ENCODE measurements around the gene MYPN. TPM values are rescaled to one million over a fixed set of nuclear protein-coding genes. Genes with fewer than 3 reads are reported as not detected.

The MYPN gene
- total RNA-seq, 2 experiments from 2014 or later, result not detected

- Mint-ChIP-seq H3K27me3 (no peaks in the 10 kb centered on the region), H3K36me3 (ENCODE audit: low read depth) (no peaks in the 10 kb centered on the region), H3K4me1 (ENCODE audit: low read depth) (no peaks in the 10 kb centered on the region), H3K9me3 (no peaks in the 10 kb centered on the region), H3K4me3 (no peak overlapping the region), H3K27ac (no peak overlapping the region)
- Histone ChIP-seq H3K27ac (ENCODE audit: low read depth in 1 of 2, low read length in 2 of 2) (no peak overlapping the region), H3K27me3 (ENCODE audit: control insufficient read depth in 1 of 2, insufficient read depth in 2 of 2, low read length in 2 of 2) (no peaks in the 10 kb centered on the region), H3K4me1 (ENCODE audit: insufficient read depth, low read length) (no peaks in the 10 kb centered on the region), H3K36me3 (ENCODE audit: insufficient read depth, low read length) (no peaks in the 10 kb centered on the region), H3K9me3 (ENCODE audit: control insufficient read depth in 1 of 2, insufficient read depth in 1 of 2, low read length in 2 of 2) (no peaks in the 10 kb centered on the region), H3K4me3 (ENCODE audit: low read length) (no peak overlapping the region)
- CTCF ChIA-PET, result no interaction called here
- POLR2A ChIA-PET, result no interaction called here
- intact Hi-C loops (cut with DNase I, micrococcal nuclease), result no loop called here
- DNase-seq (no peak), ATAC-seq (ENCODE audit: poor library complexity) (no peak)
- TF ChIP-seq, protein P1, sequence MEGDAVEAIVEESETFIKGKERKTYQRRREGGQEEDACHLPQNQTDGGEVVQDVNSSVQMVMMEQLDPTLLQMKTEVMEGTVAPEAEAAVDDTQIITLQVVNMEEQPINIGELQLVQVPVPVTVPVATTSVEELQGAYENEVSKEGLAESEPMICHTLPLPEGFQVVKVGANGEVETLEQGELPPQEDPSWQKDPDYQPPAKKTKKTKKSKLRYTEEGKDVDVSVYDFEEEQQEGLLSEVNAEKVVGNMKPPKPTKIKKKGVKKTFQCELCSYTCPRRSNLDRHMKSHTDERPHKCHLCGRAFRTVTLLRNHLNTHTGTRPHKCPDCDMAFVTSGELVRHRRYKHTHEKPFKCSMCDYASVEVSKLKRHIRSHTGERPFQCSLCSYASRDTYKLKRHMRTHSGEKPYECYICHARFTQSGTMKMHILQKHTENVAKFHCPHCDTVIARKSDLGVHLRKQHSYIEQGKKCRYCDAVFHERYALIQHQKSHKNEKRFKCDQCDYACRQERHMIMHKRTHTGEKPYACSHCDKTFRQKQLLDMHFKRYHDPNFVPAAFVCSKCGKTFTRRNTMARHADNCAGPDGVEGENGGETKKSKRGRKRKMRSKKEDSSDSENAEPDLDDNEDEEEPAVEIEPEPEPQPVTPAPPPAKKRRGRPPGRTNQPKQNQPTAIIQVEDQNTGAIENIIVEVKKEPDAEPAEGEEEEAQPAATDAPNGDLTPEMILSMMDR (IDR thresholded peaks at IDR 0.05), result no peak
Measured at GRCh38 chr10:68172324-68172723, 63.0 kb downstream of the MYPN start.

DNA sequence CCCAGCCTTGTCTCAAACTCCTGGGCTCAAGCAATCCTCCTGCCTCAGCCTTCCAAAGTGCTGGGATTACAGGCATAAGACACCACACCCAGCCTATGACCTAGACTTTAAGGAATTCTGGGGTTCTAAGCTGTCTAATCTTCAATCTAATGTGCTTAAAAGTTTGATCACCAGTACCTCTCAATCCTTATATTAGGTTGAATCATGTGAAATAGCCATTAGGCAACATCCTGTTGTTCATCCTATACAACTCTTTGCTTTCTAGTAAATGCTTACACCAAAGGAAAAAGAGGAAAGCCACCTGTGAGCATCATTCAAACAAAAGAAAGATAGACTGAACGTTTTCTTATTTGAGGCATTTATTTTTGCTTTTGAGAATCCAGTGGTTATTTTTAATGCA, 66.7 kb downstream of the MYPN start:
- Histone ChIP-seq H3K4me1 (ENCODE audit: insufficient read depth, low read length) (no peaks in the 10 kb centered on the region), H3K4me3 (ENCODE audit: low read length) (no peak overlapping the region), H3K27me3 (ENCODE audit: control insufficient read depth in 1 of 2, insufficient read depth in 2 of 2, low read length in 2 of 2) (no peaks in the 10 kb centered on the region), H3K27ac (ENCODE audit: low read depth in 1 of 2, low read length in 2 of 2) (no peak overlapping the region), H3K36me3 (ENCODE audit: insufficient read depth, low read length) (no peaks in the 10 kb centered on the region), H3K9me3 (ENCODE audit: control insufficient read depth in 1 of 2, insufficient read depth in 1 of 2, low read length in 2 of 2) (no peaks in the 10 kb centered on the region)
- DNase-seq (no peak), ATAC-seq (ENCODE audit: poor library complexity) (no peak)
- ChIA-PET POLR2A (no interaction called here), CTCF (no interaction called here)
- Mint-ChIP-seq H3K27ac (no peak overlapping the region), H3K4me3 (no peak overlapping the region), H3K27me3 (no peaks in the 10 kb centered on the region), H3K9me3 (no peaks in the 10 kb centered on the region), H3K36me3 (ENCODE audit: low read depth) (no peaks in the 10 kb centered on the region), H3K4me1 (ENCODE audit: low read depth) (no peaks in the 10 kb centered on the region)
- TF ChIP-seq, protein P1 (IDR thresholded peaks at IDR 0.05), result no peak
- intact Hi-C loops (cut with DNase I, micrococcal nuclease), result no loop called here

DNA sequence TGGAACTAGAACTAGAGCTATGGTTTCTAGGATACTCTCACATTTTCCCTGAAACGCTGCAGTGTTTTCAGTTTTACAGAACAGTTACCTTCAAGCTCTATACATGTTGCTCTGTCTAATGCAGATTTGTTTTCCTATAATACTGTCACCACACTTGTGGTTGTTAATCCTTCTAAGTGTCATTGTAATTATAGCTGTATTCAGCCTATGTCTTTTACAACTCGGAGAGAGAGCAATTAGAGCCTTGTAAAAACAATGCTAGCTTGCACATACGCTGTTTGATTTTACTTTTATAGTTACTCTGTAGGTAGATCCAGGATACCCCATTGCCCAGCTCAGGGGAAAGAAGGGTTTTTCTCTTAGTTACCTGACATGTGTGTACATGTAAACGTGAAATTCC, 67.5 kb downstream of the MYPN start:
- ChIA-PET POLR2A (no interaction called here), CTCF (no interaction called here)
- Histone ChIP-seq H3K4me3 (ENCODE audit: low read length) (no peak overlapping the region), H3K9me3 (ENCODE audit: control insufficient read depth in 1 of 2, insufficient read depth in 1 of 2, low read length in 2 of 2) (no peaks in the 10 kb centered on the region), H3K27ac (ENCODE audit: low read depth in 1 of 2, low read length in 2 of 2) (no peak overlapping the region), H3K27me3 (ENCODE audit: control insufficient read depth in 1 of 2, insufficient read depth in 2 of 2, low read length in 2 of 2) (no peaks in the 10 kb centered on the region), H3K4me1 (ENCODE audit: insufficient read depth, low read length) (no peaks in the 10 kb centered on the region), H3K36me3 (ENCODE audit: insufficient read depth, low read length) (no peaks in the 10 kb centered on the region)
- no peak overlapping the region for H3K27ac Mint-ChIP-seq
- no peaks in the 10 kb centered on the region for H3K36me3 Mint-ChIP-seq (ENCODE audit: low read depth)
- DNase-seq (no peak), ATAC-seq (ENCODE audit: poor library complexity) (no peak)
- intact Hi-C loops (cut with DNase I, micrococcal nuclease), result no loop called here
- no peaks in the 10 kb centered on the region for H3K4me1 Mint-ChIP-seq (ENCODE audit: low read depth)
- H3K27me3 Mint-ChIP-seq, result no peaks in the 10 kb centered on the region
- no peak overlapping the region for H3K4me3 Mint-ChIP-seq
- TF ChIP-seq, protein P1 (IDR thresholded peaks at IDR 0.05), result no peak
- H3K9me3 Mint-ChIP-seq, result no peaks in the 10 kb centered on the region

Data from CD4-positive, alpha-beta T cell (primary cell).